Measurements from ENCODE around the gene MYB.
A peak's percentile ranks its signal among the peaks of the same experiment; 100 is the strongest.
"Not testable (repeated sequence)": the region's sequence is repeated elsewhere in the genome, so short reads cannot be mapped to it uniquely, and the experiment has no call there.

Gene MYB

GRCh38 chr6:135180542-135181332 lies at the start of gene MYB:
Gene MYB (plus strand): TSS chr6:135181308. CDS start chr6:135181514, 206 bp downstream.
- DNase-seq (ENCODE audit: low read depth in 2 of 2): peak; percentile 61 to 65

- DNase-seq (ENCODE audit: low read depth in 2 of 2): no peak
Observed at GRCh38 chr6:135132776-135133175, 48.3 kb upstream of the MYB start.

GRCh38 chr6:135135835-135136234 lies 45.3 kb upstream of the MYB start:
- DNase-seq (ENCODE audit: low read depth in 2 of 2): no peak

- no peak for DNase-seq (ENCODE audit: low read depth in 2 of 2)
Observed at GRCh38 chr6:135137826-135138225, 43.3 kb upstream of the MYB start.

- DNase-seq (ENCODE audit: low read depth in 2 of 2): no peak
Observed at GRCh38 chr6:135141182-135141581, 39.9 kb upstream of the MYB start.

GRCh38 chr6:135141728-135142127 lies 39.4 kb upstream of the MYB start:
- no peak for DNase-seq (ENCODE audit: low read depth in 2 of 2)

- DNase-seq (ENCODE audit: low read depth in 2 of 2): not testable (repeated sequence)
Observed at GRCh38 chr6:135142232-135142631, 38.9 kb upstream of the MYB start.

- no peak for DNase-seq (ENCODE audit: low read depth in 2 of 2)
Observed at GRCh38 chr6:135144673-135145062, 36.4 kb upstream of the MYB start.

GRCh38 chr6:135145063-135145800 lies 35.9 kb upstream of the MYB start:
- no peak for DNase-seq (ENCODE audit: low read depth in 2 of 2)

- no peak for DNase-seq (ENCODE audit: low read depth in 2 of 2)
Observed at GRCh38 chr6:135146162-135146934, 34.8 kb upstream of the MYB start.

GRCh38 chr6:135147637-135148592 lies 33.2 kb upstream of the MYB start:
- DNase-seq (ENCODE audit: low read depth in 2 of 2): no peak

GRCh38 chr6:135148889-135149288 lies 32.2 kb upstream of the MYB start:
- no peak for DNase-seq (ENCODE audit: low read depth in 2 of 2)

- no peak for DNase-seq (ENCODE audit: low read depth in 2 of 2)
Observed at GRCh38 chr6:135149376-135149775, 31.7 kb upstream of the MYB start.

- not testable (repeated sequence) for DNase-seq (ENCODE audit: low read depth in 2 of 2)
Observed at GRCh38 chr6:135150481-135150880, 30.6 kb upstream of the MYB start.

GRCh38 chr6:135154125-135154524 lies 27.0 kb upstream of the MYB start:
- DNase-seq (ENCODE audit: low read depth in 2 of 2): not testable (repeated sequence)

- no peak for DNase-seq (ENCODE audit: low read depth in 2 of 2)
Observed at GRCh38 chr6:135158397-135158796, 22.7 kb upstream of the MYB start.

GRCh38 chr6:135159531-135159930 lies 21.6 kb upstream of the MYB start:
- no peak for DNase-seq (ENCODE audit: low read depth in 2 of 2)

GRCh38 chr6:135161411-135162395 lies 19.4 kb upstream of the MYB start:
- no peak for DNase-seq (ENCODE audit: low read depth in 2 of 2)

GRCh38 chr6:135162678-135163439 lies 18.2 kb upstream of the MYB start:
- peak; percentile 37 to 51 for DNase-seq (ENCODE audit: low read depth in 2 of 2)

Measured in stimulated activated CD4-positive, alpha-beta T cell treated with anti-CD3 and anti-CD28 coated beads, Interleukin-4, amount 100 ng/mL, for 48 hours (primary cell).